IgD-negative memory B cell (primary cell): Measurements from ENCODE around the gene PPP1R16B. TPM values are rescaled to one million over a fixed set of nuclear protein-coding genes. Genes with fewer than 3 reads are reported as not detected.
"Not testable (repeated sequence)": the region's sequence is repeated elsewhere in the genome, so short reads cannot be mapped to it uniquely, and the experiment has no call there.

Experiments
- H3K27ac Mint-ChIP-seq, 3 donors: one replicate each; pipeline ENCODE4 v1.8.0; 2020 to 2022; ENCODE audit warnings: mild to moderate bottlenecking in 3 of 3, mixed read lengths in 3 of 3, moderate library complexity in 1 of 3
- H3K27me3 Mint-ChIP-seq: one replicate; pipeline ENCODE4 v1.8.0; 2021; ENCODE audit warnings: mixed read lengths
- H3K36me3 Mint-ChIP-seq: one replicate; pipeline ENCODE4 v1.8.0; 2020; ENCODE audit warnings: mild to moderate bottlenecking, mixed read lengths
- H3K4me1 Mint-ChIP-seq, 3 donors: one replicate each; pipeline ENCODE4 v1.8.0; 2020 to 2022; ENCODE audit warnings: mixed read lengths in 3 of 3, mild to moderate bottlenecking in 1 of 3
- H3K4me3 Mint-ChIP-seq, 4 donors: one replicate each; pipeline ENCODE4 v1.8.0; 2020 to 2022; ENCODE audit warnings: mild to moderate bottlenecking in 4 of 4, mixed read lengths in 4 of 4, moderate library complexity in 3 of 4
- H3K9me3 Mint-ChIP-seq, 3 donors: one replicate each; pipeline ENCODE4 v1.8.0; 2020 to 2021; ENCODE audit warnings: mixed read lengths in 3 of 3, mild to moderate bottlenecking in 1 of 3
- polyA plus RNA-seq: library from polyadenylated mRNA; unstranded; fragments of 300-500 nt; fragmentation: Illumina TruSeq; gene quantifications from one replicate; pipeline ENCODE4 v1.2.3, GENCODE V29; 2021

The PPP1R16B gene
- polyA plus RNA-seq, 1 donor from 2014 or later, result 68.0 TPM

DNA sequence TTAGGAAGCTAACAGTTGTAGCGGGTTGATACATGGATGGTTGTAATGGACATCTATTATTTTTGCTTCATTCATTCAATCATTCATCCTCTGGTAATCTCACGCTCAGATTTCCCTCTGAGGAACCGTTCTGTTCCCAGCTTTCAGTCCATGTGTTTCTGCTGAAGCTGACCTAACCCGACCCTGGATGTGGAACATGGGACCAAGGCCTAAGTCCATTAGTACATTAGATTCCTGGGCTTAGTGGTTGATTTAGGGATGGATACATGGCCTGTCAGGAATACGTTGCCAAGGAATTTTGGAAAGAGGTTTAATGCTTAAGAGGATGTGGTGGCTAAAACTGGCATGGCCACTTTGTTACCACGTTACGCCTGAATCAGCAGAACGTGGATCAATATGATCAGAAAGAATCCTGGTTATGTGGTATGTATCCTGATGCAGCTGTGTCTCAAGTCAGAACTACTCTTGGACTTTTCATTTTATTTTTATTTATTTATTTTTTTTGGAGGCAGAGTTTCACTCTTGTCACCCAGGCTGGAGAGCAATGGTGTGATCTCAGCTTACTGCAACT is 152.5 kb downstream of the PPP1R16B start:
- no peak overlapping the region for H3K27ac Mint-ChIP-seq
- no peaks in the 10 kb centered on the region for H3K9me3 Mint-ChIP-seq
- H3K4me3 Mint-ChIP-seq, result no peak overlapping the region
- no peaks in the 10 kb centered on the region for H3K36me3 Mint-ChIP-seq
- H3K4me1 Mint-ChIP-seq, result peaks cover 10 to 12% (median 11%) of the 10 kb centered on the region in 3 donors
- no peaks in the 10 kb centered on the region for H3K27me3 Mint-ChIP-seq

DNA sequence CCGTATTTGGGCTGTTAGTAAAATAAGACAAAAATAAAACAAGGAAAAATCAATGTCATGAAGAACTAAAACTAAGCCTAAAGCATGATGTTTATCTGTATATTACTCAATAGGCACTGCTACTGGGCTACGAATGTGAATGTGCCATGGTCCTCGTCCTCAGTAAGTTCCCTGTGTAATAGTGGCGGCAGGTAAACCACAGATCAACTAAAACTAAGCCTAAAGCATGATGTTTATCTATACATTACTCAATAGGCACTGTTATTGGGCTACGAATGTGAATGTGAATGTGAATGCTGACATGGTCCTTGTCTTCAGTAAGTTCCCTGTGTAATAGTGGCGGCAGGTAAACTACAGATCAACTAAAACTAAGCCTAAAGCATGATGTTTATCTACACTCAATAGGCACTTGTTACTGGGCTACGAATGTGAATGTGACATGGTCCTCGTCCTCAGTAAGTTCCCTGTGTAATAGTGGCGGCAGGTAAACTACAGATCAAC is 154.7 kb downstream of the PPP1R16B start:
- not testable (repeated sequence) for H3K27ac Mint-ChIP-seq, H3K9me3 Mint-ChIP-seq, H3K36me3 Mint-ChIP-seq, H3K27me3 Mint-ChIP-seq
- Mint-ChIP-seq H3K4me3 (peak overlapping the region in 1 of 4 donors; percentile 13), H3K4me1 (peaks cover 14% of the 10 kb centered on the region in 3 donors)

DNA sequence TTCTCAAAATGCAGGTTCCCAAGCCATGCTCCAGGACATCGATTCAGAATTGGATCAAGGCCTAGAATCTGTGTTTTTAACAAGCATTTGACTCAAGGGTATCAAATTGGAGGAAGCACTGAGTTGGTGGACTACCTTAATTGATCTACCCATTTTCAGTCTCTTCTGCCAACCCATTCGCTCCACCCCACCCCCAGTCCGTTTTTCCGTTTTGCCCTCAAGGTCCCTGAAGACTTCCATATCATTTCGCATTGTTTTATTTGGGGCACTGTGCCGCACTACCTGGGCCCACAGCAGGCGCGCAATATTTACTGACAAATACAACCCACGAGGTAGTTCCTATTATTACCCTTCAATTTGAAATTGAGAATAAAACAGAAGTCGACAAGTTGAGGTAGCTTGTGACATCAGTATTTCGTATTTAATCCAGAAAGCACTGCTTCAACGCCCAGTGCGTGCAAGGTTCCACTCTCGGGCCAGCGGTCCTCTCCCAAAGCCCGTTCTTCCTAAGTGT is 156.1 kb downstream of the PPP1R16B start:
- no peaks in the 10 kb centered on the region for H3K36me3 Mint-ChIP-seq
- H3K4me1 Mint-ChIP-seq, result peaks cover 14% of the 10 kb centered on the region in 3 donors
- H3K27ac Mint-ChIP-seq, result peak overlapping the region; percentile 89 to 98 (median 97)
- H3K4me3 Mint-ChIP-seq, result peak overlapping the region; percentile 92 to 99 (median 96)
- no peaks in the 10 kb centered on the region for H3K9me3 Mint-ChIP-seq
- no peaks in the 10 kb centered on the region for H3K27me3 Mint-ChIP-seq

DNA sequence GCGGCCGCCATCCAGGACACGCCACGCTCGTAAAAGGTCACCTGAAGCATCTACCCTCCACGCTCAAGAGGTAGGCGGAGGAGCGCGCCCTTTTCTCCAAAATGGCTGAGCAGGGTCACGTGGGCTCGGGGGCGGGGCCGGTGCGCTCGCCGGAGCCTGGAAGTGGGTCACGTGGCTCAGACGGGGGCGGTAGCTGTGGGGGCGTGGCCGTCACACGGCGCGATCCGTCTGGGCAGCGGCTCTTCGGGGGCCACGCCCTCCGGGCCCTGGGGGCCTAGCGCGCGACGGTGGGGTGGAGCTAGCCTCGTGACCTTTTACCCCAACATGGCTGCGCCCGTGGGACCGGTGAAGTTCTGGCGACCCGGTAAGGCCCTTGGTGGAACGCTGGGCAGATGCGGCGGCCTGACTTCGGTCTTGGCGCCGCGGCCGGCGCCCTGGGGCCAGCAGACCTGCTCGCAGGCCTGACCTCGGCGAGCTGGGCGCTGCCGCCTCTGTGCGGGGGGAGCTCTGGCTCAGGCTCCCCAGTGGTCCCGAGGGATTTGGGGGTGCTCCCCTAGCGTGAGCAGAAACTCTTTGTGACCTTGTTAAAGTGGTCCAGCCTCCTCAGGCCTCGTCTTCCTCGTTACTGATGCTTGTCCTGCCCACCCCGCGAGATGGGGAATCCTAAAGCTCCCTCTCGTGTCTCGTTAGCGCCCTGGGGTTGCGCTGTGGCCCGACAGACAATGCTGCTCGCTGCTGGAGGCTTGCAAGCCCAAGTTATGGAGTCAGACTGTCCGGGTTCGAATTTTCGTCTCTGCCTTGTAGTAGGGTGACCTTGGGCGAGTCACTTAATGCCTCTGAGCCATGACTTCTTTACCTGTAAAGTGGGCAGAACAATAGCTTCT is 156.8 kb downstream of the PPP1R16B start, which contains the start of gene DHX35:
Gene DHX35 (plus strand): TSS at position 301 of the 884 bp plus-strand sequence. CDS start 24 bp downstream, at position 325.
- no peaks in the 10 kb centered on the region for H3K27me3 Mint-ChIP-seq
- H3K4me3 Mint-ChIP-seq, result peak within 1 kb of the TSS; percentile 92 to 99 (median 96)
- H3K27ac Mint-ChIP-seq, result peak within 1 kb of the TSS; percentile 89 to 98 (median 97)
- no peaks in the 10 kb centered on the region for H3K36me3 Mint-ChIP-seq
- no peaks in the 10 kb centered on the region for H3K9me3 Mint-ChIP-seq
- H3K4me1 Mint-ChIP-seq, result peaks cover 14% of the 10 kb centered on the region in 3 donors

DNA sequence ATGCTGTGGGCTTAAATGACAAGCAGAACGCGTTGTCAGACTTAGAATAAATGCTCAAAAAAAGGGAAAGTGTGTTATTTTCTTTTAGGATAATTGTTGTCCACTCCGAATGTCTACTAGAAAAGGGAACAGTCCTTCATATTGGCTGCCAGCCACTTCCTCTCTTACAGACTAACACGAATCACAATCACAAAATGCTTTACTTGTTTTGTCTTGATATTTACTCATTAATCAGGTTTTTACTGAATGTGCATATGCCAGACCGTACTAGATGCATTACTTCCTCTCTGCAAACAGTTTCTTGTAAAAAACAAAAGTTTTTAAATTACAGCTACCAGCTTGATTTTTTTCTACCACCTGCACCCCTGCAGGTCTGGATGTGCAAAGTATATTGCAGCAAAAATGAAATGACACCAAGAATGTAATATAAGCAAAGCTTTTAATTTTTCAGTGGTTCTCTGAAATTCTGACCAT is 157.5 kb downstream of the PPP1R16B start:
- H3K36me3 Mint-ChIP-seq, result no peaks in the 10 kb centered on the region
- H3K4me3 Mint-ChIP-seq, result peak overlapping the region; percentile 92 to 99 (median 96)
- H3K27ac Mint-ChIP-seq, result peak overlapping the region; percentile 89 to 97 (median 97)
- H3K9me3 Mint-ChIP-seq, result no peaks in the 10 kb centered on the region
- H3K4me1 Mint-ChIP-seq, result peaks cover 14% of the 10 kb centered on the region in 3 donors
- no peaks in the 10 kb centered on the region for H3K27me3 Mint-ChIP-seq

DNA sequence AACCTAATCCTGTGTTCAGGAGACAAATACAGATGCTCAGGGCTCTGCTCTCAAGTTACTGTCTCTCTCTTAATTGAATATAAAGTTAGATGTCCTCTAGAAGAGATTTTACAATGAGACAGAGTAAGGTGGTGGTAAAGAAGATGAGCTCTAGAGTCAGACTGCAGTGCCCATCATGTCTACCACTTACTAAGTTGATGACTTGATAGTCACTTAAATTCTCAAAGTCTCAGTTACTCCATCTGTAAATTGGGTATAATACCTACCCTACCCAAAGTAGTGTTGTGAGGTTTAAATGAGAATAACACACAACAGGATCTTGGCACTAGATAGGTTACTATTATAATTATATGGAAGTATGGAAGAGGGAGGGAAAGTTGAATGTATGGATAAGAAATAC is 158.2 kb downstream of the PPP1R16B start:
- Mint-ChIP-seq H3K27me3 (no peaks in the 10 kb centered on the region), H3K9me3 (no peaks in the 10 kb centered on the region), H3K4me3 (peak overlapping the region in 1 of 4 donors; percentile 56), H3K4me1 (peaks cover 14% of the 10 kb centered on the region in 3 donors), H3K27ac (no peak overlapping the region), H3K36me3 (no peaks in the 10 kb centered on the region)

DNA sequence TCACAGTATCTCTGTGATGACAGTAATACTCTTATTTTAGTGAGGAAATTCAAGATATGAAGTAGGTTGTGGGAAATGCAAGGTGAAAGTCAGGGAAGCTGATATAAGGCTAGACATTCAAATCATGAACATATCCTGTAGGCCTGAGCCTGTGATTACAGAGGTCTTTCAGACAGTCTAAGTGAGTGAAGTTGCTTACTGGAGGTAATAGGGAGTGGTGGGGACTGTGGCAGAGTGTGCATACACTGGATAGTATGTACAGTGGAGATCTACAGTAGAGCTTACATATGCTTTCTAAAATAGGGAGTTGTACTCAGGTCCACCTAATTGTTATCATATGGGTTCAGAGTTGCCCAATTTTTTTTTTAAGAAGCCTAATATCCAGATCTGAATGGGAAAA is 159.8 kb downstream of the PPP1R16B start:
- Mint-ChIP-seq H3K27me3 (no peaks in the 10 kb centered on the region), H3K4me1 (peaks cover 14% of the 10 kb centered on the region in 3 donors), H3K9me3 (no peaks in the 10 kb centered on the region), H3K36me3 (no peaks in the 10 kb centered on the region), H3K27ac (no peak overlapping the region), H3K4me3 (peak overlapping the region in 1 of 4 donors; percentile 56)

DNA sequence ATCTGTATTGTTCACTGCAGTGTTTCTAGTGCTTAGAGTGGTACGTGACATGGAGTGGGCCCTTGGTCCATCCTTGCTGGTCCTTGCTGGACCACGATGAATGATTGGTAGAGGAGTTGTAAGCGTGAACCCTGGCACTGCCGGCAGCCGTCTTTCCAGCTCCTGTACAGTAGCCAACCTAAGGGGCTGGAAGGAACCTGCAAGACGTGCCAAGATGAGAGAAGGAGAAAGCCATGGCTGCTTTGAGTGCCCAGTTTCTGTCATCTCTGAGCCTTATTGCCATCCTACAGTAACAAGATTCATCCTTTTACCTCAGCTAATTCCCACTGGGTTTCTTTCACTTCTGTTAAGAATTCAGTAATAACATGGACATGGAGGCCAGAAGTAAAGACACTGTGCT is 162.6 kb downstream of the PPP1R16B start:
- H3K36me3 Mint-ChIP-seq, result peaks cover 2% of the 10 kb centered on the region
- H3K9me3 Mint-ChIP-seq, result no peaks in the 10 kb centered on the region
- H3K4me1 Mint-ChIP-seq, result peaks cover under 1 to 3% (median 2%) of the 10 kb centered on the region in 3 donors
- no peak overlapping the region for H3K27ac Mint-ChIP-seq
- no peaks in the 10 kb centered on the region for H3K27me3 Mint-ChIP-seq
- no peak overlapping the region for H3K4me3 Mint-ChIP-seq

DNA sequence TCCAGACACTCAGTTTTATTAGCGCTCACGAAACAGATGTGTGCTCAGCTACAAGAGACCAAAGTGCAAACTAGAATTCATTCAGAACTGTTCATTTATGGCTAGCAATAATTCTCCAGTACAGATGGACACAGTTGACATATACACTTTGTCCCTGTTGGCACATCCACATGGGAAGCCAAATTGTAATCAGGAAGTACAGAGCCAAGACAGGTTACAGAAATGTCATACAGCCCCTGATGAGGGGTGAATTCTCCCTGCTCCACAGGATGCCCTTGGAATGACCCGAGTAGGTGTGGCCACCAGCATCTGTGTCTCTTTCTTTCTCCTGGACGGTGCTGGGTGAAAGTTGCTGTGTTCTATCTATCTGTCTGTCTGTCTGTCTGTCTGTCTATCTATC is 164.2 kb downstream of the PPP1R16B start:
- H3K36me3 Mint-ChIP-seq, result peaks cover 8% of the 10 kb centered on the region
- no peaks in the 10 kb centered on the region for H3K27me3 Mint-ChIP-seq
- no peak overlapping the region for H3K4me3 Mint-ChIP-seq
- no peak overlapping the region for H3K27ac Mint-ChIP-seq
- H3K9me3 Mint-ChIP-seq, result no peaks in the 10 kb centered on the region
- H3K4me1 Mint-ChIP-seq, result no peaks in the 10 kb centered on the region

DNA sequence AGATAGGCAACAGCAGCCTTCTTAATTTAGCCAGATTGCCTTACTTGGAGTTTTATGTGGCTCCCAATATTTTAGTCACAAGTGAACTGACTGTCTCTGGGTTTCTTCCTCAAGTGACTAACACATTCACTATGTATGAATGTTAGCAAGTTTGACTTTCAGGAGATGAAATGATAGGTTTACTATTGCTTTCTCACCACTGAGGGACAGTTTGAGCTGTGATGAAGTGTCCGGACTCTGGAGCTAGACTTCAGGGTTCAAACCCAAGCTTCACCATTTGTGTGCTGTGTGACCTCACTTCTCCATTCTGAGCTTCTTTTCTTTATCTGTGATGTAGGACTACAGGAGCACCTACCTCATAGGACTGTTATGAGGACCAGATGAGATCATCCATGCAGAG is 164.8 kb downstream of the PPP1R16B start:
- Mint-ChIP-seq H3K27ac (no peak overlapping the region), H3K4me1 (no peaks in the 10 kb centered on the region), H3K4me3 (no peak overlapping the region), H3K36me3 (peaks cover 8% of the 10 kb centered on the region), H3K27me3 (no peaks in the 10 kb centered on the region), H3K9me3 (no peaks in the 10 kb centered on the region)

Other genes starting within 250 kb of the PPP1R16B start
- not detected for gene ADIG, start 224.5 kb upstream of the PPP1R16B start, polyA plus RNA-seq
- gene ARHGAP40, start 203.9 kb upstream of the PPP1R16B start, polyA plus RNA-seq, result not detected
- not detected for gene SLC32A1, start 81.2 kb upstream of the PPP1R16B start, polyA plus RNA-seq
- 12.5 TPM for gene ACTR5, start 57.2 kb upstream of the PPP1R16B start, polyA plus RNA-seq
- 0.75 TPM for gene FAM83D, start 120.7 kb downstream of the PPP1R16B start, polyA plus RNA-seq
- 5.9 TPM for gene DHX35, start 156.6 kb downstream of the PPP1R16B start, polyA plus RNA-seq